NCI-H2081 (cell line): Measurements from ENCODE around the gene CCDC74B.
"Not testable (repeated sequence)": the region's sequence is repeated elsewhere in the genome, so short reads cannot be mapped to it uniquely, and the experiment has no call there.

Experiments
- DNase-seq, 2 experiments: peaks; one replicate each; lab custom pipeline; 2025; lab: John Stamatoyannopoulos, UW

CCDC74B gene

DNA sequence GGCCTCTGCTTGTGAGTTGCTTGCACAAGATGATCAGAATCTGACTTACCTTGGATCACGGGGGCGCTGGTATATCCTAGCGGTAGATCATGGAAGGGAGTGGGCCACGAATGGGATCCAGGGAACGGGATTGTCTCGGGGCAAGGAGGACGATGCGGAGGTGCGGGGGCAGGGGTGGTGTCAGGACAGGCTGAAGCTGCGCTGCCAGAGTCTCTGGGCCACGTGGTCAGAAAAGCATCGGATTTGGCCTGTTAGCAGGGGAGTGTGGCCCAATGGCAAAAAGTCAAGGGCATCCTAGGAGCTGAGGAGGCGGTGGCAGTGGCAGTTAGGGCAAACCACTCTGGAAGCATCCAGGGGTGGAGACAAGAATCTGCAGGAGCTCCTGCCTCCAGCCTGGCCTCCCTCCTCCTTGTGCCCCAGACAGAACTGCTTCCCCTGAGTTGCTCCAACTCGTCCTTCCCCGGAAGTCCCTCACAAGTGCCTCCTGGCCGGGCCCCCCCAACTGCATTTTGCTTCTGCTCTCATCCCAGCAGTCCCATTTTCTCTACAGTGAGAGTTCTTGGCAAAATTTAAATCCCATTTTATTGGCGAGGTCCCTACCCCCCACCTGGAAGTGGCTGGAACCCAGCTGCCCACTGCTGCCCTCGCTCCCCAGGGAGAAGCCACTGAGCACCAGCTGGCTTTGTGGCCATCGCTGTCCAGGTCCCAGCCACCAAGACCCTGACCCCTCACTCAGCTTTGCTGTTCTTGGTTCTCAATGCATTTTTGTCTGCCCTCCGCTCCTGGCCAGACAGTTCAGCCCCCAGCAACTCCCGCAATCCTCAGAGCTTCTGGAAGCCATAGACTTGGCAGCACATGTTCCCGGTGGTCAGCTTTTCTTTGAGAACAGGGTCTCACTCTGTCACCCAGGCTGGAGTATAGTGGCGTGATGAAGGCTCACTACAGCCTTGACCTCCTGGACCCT is 5.6 kb upstream of the CCDC74B start:
- no peak for DNase-seq

DNA sequence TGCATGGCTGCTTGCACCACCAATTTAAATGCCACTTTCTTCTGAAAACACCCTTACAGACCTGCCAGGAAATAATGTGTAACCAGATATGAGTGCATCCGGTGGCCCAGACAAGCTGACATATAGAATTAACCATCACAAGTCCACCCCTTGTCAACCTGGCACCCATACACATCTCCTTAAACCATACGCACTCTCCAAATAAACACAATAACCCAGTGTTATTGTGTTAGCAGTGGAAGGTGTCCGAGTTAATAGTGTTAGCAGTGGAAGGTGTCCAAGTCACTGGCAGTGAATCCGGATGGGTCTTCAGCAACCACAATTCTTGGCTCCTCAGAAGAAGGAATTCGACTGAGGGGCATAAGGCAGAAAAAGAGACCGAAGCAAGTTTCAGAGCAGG is 3.6 kb upstream of the CCDC74B start:
- DNase-seq, result peak; percentile 8 to 30

DNA sequence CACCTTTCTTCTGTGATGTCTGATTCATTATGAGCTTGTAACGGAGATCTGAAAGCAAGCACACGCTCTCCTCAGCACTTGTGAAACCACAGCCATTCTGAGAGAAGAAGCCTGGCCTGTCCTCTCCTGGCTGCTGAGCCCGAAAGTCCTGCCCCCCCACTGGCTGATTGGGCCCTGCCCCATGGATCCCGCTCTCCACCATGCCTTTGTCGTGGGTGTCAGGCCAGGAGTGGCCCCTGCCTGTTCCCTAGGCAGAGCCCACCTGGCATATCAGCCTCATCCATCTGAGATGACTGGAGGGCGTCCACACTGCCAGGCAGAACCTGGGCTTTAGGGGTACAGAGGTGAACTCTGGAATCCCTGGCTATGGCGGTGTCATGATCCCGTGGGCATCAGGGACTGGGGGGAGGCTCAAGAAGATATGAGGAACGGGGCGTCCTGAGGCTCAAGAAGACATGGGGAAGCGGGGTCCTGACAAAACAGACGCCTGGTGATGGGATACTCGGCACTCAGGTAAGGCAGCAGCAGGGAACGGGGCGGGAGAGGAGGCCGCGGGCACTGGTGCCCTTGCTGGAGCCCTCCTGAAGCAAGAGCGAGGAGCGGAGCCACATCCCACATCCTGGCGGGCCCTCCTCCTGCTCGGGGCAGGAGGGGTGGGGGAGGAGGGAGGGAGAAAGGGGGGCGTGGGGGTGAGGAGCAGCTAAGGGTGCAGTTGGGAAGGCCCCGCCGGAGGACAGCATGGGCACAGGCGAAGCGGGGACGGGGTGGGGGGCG is 1.5 kb downstream of the CCDC74B start:
- not testable (repeated sequence) for DNase-seq

DNA sequence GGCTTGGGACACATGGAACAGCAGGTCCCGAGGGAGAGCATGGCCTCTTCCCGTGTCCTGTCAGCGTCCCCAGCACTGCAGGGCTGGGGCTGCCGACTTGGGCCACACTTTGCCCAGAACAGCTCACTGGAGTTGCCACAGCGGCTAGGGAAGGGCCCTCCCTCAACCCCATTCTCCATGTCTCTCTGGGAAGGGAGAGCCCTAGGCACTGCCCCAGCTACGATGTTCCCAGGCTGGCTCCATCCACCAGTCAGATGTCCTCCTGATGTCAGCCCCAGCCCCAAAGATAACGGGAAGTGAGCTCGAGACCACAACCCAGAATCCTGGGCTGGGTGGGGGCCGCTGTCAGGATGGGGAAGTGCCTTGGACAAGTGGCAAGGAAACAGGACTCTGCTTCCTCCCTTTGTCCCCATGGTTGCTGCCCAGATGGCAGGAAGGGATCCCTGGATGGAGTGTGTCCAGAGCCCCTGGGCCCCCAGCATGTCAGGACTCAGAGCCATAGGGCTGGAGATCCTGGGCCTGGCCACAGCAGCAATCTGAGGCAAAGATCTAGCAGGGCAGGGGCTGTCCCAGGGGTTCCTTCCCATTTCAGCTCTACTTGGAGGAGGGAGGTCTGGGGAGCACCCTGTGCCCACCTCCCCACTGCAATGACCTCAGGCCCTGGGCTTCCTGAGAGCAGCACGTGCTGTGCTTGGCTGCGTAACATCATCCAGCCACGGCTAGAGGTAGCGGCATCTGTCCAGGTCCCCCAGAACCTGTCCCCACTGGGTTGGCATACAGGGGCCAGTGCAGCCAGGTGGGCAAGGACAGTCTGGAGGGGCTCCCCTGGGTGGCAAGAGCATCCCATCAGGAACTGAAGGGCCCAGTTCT is 2.3 kb downstream of the CCDC74B start:
- not testable (repeated sequence) for DNase-seq

DNA sequence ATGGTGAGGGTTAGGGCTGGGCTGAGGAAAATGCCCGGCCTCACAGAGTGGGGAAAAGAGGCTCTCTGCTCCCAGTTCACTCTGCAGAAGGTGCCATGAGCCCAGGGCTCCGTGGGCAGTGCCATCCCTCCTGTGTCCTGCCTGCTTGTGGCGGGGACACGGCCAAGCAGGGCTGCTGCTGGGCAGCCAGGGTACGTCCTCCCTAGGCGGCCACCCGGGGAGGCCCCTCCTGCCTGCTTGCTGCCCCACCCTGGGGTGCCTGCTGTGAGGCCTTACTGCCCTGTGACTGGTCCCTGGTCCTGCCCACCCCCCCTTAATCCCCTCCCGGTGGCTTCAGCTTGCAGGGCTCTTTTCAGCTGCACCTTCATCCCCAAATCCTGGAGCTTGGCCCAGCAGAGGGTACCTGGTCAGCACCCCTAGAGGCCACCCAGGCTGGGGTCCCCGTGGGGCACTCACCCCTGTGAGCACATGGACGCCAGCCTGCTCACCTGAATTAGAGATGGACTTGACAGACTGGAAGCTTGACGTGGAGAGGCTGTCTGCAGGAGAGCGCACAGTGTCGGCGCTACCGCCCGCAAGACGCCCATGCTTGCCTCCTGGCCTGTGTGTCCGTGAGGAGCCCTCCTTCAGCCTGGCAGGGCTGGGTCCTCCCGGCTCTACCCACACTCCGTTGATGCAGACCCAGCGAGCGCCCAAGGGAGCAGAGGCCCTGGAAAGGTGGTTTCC is 3.1 kb downstream of the CCDC74B start:
- DNase-seq, result not testable (repeated sequence)

DNA sequence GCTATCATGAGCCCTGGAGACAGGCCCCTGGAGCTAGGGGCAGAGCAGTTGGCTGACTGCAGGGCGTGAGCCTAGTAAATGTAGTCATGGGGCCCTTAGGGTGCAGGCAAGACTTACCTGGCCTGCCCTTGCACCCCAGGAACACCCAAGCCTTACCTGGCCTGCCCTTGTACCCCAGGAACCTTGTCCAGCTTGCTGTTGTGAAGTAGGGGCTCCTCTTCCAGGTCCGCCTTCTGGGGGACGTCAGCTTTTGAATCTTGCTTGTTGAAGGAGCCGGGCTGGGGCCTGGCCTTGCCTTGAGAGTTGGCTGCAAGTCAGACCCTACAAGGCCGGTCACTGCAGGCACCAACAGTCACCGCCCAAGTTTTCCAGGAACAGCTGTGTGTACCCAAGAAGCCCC is 3.9 kb downstream of the CCDC74B start:
- not testable (repeated sequence) for DNase-seq

DNA sequence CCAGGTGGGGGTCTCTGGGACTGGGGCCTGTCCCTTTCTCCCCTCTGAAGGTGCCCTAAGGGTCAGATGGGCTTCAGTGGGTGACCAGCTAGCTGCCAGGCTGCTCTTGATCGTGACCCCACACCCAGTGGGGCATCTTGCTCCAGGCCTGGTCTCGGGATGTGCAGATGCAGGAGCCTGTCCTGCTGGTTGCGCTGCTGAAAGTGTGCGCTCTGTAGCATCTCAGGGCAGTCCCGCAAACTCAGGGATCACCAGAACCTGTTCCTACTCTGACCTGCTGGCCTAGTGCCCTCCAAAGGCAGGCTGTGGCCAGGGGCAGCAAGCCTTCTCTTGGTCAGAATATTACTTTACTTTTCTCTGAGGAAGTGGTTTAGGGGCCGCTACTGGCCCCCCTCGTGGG is 4.4 kb downstream of the CCDC74B start:
- DNase-seq, result not testable (repeated sequence)

DNA sequence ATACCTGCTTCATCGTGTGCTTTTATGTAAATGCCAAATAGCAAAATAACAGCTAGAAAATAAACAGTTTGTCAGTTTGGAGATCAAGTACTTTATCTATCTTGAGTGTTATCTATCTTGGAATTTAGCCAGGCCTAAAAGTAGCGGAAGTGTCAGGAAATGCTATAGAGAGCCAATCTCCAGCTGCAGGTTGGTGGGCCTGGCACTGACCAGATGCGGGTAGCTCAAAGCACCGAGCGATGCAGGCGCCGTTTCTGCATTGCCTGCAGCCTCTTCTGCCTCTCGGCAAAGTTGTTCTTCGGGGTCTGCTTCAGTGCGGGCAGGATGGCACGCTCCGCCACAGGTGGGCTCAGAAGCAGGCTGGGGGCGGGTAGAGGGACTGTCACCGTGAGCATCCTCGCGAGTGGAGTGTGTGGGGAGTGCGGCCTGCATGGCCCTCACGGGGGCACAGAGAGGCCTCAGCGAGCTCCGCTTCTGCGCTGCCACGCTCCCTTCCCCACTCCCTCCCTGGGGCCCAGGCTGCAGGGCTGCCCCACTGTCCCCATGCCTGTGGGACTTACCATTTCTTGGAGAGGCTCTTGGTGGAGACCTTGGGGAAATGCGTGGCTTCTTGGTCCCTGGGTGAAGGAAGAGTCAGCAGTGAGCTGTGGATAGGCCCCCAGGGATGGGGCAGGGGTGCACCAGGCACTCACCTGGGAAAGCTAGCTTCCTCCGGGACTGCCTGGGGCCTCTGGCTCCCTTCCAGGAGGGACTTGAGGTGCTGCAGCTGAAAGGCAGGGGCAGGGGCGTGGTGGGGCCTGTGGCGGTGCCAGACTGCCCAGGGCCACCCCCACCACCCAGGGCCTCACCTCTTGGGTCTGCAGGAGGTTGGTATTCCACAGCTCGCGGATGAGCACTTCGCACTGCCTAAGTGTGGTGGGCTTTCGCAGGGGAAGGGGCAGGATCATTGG is 5.3 kb downstream of the CCDC74B start:
- not testable (repeated sequence) for DNase-seq

DNA sequence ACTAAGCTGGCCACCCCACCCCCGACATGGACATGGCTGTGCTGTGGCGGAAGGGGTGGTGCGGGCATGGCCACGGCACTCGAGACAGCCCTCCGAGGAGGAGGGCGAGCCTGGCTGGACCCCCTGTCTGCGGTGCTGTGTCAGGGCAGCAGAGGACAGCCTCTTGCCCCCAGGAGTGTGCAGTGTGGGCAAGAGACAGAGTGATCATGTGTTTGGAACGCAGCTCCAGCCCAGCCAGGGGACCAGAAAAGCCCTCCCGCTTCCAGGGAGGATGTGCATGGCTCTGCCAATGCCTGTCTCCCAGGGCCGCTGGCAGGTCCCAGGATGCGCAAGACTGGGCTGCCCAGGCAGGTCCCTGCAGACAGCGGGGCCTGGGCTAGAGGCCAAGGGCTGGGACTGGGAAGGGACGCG is 6.1 kb downstream of the CCDC74B start:
- peak in 1 of 2 experiments; percentile 4 for DNase-seq

DNA sequence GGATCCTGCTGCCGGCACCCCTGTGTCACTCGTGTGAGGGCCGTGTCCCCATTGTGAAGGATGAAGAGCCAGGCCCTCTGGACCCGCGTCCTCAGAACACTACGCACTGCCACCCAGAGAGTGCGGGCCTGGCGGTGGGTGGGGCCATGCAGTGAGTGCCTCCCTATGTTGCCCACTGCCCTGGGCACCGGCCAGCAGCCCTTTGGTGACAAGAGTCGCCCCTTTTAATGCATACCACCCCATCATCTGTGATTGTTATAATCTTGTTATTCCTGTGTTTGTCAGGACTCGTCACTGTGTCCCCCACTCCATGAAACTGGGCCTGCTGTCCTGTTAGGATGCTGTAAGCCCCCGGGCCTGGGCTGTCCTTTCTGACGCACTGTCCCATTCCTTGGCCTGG is 6.6 kb downstream of the CCDC74B start:
- DNase-seq, result not testable (repeated sequence)

DNA sequence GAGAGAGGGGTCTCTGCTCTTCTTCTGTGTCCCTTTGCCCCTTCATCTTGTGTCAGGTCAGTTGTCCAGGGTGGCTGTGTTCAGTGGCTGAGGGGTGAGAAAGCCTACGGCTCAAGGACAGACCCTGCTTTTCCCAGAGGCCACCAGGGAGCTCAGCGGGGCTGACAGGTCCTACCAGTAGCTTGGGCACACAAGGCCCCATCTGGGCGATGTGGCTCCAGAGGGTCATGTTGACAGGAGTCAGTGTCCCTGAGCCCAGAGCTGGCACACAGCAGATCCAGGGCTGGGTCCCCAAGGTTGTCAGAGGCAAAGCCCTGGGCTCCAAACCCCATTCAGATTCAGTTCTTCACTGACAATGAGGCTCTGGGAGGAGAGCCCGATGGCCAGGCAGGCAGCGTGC is 7.8 kb downstream of the CCDC74B start:
- DNase-seq, result not testable (repeated sequence)

DNA sequence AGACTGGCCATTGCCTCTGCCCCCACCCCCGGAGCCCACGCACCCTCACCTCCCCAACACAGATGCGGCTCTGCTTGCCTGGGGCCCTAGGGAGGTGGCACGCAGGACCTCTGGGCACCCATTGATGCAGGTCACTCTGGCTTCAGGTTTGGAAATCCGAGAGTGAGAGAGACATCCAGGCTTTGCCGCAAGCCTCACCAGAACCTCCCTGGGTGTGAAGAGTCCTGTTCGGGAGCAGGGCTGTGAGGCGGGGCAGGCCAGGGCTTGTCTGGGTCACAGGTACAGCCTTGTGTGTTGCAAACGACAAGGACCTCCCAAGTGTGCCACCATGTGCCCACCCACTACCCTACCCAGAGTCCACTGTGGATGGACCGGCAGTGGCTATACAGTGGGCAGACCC is 8.4 kb downstream of the CCDC74B start:
- DNase-seq, result not testable (repeated sequence)

DNA sequence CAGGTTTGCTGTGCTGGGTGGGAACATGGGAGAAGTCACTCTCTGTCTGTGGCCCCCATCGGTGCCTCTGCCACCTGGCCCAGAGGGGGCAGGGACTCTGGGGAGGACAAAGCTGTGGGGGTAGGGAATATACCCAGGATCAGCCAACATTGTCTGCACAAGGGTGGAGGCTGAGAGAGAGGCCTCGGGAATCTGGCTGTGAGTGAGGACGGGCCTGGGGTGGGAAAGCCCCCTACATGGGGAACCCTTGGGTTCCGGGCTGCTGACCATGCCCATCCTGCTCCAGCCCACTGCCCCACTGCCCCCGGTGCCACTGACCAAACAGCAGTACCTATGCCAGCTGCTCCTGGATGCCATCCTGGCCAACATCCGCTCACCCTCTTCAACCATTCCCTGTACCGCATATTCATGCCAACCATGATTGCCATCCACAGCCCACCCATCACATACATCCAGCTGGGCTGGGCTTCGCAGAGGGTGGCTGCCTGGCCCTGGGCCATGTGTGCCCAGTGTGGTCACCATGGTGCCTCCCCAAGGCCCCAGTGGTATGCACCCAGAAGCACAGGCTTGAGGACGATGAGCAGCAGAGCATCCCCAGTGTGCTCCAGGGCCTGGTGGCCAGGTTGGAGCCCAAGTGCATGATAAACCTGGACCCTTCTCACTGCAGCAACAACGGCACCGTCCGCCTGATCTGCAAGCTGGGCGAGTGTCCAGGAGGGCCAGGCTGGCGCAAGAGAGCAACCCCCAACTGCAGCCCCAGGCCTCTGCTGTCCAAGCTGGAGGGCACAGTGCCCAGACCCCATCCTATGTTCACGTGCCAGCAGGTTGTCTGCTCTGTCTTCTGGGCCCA is 9.0 kb downstream of the CCDC74B start:
- DNase-seq, result no peak

DNA sequence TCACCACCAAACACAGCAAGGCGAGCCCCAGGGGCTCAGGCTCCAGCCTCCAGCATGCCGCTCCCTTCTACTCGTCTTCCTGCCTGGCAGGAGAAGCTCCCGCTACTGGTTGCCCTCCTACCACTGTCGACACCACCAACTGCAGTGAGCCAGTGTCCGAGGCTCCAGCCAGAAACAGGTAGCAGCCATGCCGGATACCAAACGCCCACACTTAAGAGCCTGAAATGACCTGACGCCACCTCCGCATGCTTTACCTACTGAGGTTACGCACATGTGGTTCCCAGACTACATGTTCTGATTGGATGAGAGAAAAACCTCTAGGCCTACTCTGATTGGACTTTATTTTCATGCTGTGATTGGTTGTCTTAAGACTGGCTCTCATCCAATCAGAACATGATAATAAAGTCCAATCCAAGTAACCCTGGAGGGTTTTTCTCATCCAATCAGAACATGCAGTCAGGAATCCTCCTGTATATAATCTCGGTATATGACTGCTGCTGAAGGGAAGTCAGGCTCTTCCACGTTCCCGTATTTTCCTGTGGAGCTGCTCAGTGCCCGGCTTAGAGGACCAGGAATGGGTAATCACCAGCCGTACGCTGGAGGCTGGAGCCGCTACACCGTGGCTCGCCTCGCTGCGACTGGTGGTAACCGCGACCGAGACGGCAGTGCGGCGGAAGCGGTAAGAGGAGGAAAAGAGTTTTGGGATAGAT is 15.6 kb downstream of the CCDC74B start, which contains the start of gene POTEF:
Gene POTEF (minus strand): TSS at position 103 of the 710 bp plus-strand sequence. CDS start 8,707 bp downstream, outside the sequence.
- DNase-seq, result not testable (repeated sequence)

DNA sequence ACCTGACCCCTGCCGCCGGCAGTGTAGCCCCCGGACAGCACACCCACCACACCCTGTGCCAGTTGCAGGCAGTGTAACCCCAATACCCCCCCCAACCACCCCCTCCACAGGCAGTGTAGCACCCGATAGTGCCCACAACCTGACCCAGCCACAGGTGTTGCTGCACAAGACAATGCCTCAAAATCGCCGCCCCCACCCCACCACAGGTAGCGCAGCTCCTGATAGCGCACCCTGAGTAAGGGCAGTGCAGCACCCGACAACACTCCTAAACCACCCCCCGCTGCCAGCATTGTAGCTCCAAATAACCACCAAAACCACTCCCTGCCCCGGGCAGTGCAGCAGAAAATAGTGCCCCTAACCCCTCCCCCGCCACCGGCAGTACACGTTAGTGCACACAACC is 16.4 kb downstream of the CCDC74B start:
- DNase-seq, result not testable (repeated sequence)

DNA sequence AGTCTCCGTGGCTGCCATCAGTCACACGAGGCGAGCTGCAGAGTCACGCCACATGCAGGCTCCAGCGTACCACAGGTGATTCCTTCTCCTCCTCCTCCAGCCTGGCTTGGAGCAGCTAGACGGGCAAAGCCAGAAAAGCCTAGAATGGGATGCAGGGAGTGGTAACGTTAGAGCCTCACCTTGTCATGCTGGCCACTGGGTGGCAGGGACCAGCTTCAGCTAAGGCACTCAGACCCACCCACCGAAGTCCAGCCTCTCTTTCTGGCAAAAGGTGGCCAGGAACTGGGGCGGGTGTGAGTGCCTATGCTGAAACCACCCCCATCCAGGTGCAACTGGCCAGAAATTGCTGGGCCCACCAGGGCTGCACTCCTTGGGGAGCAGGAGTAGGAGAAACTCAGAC is 17.2 kb downstream of the CCDC74B start:
- DNase-seq, result not testable (repeated sequence)

DNA sequence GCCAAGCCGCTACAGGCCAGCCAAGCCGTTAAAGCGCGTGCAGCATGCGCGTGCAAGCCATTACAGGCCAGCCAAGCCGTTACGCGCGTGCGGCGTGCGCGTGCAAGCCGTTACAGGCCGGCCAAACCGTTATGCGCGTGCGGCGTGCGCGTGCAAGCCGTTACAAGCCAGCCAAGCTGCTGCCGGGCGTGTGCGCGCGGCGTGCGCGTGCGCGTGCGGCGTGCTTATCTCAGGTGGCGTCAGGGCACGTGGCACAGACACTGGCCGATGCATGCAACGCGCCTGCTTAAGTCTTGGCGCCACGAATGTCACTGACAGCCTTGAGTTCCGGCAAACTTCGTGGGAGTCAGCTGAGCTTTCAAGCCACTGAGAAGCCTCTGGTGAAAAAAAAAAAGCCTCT is 24.0 kb downstream of the CCDC74B start:
- DNase-seq, result not testable (repeated sequence)
